ENCODE data around the gene NPVF. TPM values are rescaled to one million over a fixed set of nuclear protein-coding genes. Genes with fewer than 3 reads are reported as not detected.

The NPVF gene, protein sequence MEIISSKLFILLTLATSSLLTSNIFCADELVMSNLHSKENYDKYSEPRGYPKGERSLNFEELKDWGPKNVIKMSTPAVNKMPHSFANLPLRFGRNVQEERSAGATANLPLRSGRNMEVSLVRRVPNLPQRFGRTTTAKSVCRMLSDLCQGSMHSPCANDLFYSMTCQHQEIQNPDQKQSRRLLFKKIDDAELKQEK
- not detected in 5 replicates for total RNA-seq (2022; extraction: Qiagen RNA extraction)

DNA sequence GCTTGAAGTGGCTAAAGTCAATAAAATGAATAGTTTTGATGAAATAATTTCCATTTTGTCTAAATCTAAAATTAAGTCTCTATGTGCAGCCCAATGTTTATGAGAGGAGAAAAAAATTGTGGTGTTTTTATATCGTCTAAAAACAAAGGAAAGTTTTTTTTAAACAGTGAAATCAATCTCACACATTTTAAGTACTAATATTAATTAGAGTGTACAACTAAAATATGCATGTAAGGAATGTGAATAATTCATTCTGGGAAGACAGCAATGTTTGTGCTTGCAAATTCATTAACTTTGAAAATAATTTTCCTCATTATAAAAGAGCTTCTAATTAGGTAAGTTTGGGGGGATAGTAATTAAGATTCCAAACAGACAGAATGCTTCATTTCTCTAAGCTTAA lies at the start of gene NPVF:
Gene NPVF (minus strand): TSS at position 101 of the 400 bp plus-strand sequence. CDS start 47 bp downstream, at position 54.

Other genes with a start within 250 kb of the NPVF start
- 9.0 to 17.0 TPM (median 12.4 TPM) in 5 replicates for gene OSBPL3, start 248.3 kb downstream of the NPVF start, total RNA-seq (2022; extraction: Qiagen RNA extraction)
- gene CYCS, start 103.2 kb downstream of the NPVF start, total RNA-seq (2022; extraction: Qiagen RNA extraction): 219 to 278 TPM (median 236 TPM) in 5 replicates